ENCODE measurements around the gene CPNE7.

DNA sequence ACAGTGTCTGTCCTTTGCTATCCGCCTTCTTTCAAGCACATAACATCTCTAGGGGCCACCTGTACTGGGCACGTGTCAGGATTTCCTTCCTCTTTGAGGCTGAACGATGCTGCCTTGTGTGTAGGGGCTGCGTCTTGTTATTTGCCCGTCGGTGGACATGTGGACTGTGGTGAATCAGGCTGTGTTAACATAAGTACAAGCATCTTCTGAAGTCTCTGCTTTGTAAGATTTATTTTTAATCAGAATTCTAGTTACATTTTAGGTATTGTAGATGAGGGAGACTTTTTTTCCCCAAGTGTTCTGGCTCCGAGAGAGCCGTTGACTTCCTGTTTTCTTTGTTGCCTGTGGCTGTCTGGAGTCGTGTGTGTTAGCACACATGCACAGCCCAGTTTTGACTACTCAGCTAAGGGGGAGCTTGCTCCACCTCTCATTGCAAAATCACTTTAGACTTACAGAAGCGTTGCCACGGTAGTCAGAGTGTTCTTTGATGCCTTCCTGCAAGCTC lies 41.3 kb upstream of the CPNE7 start:
- TF ChIP-seq GABPA (IDR thresholded peaks at IDR 0.05; ENCODE audit: low read depth) (no peak), POLR2A (IDR thresholded peaks at IDR 0.05; ENCODE audit: low read depth, low read length) (no peak), GATAD2B (conservative IDR thresholded peaks at IDR 0.05; ENCODE audit: low read depth) (no peak)
- TF ChIP-seq, protein P1, sequence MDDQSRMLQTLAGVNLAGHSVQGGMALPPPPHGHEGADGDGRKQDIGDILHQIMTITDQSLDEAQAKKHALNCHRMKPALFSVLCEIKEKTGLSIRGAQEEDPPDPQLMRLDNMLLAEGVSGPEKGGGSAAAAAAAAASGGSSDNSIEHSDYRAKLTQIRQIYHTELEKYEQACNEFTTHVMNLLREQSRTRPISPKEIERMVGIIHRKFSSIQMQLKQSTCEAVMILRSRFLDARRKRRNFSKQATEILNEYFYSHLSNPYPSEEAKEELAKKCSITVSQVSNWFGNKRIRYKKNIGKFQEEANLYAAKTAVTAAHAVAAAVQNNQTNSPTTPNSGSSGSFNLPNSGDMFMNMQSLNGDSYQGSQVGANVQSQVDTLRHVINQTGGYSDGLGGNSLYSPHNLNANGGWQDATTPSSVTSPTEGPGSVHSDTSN (IDR thresholded peaks at IDR 0.05; ENCODE audit: insufficient replicate concordance, low read depth, low read length), result no peak
- TF ChIP-seq, protein P2, sequence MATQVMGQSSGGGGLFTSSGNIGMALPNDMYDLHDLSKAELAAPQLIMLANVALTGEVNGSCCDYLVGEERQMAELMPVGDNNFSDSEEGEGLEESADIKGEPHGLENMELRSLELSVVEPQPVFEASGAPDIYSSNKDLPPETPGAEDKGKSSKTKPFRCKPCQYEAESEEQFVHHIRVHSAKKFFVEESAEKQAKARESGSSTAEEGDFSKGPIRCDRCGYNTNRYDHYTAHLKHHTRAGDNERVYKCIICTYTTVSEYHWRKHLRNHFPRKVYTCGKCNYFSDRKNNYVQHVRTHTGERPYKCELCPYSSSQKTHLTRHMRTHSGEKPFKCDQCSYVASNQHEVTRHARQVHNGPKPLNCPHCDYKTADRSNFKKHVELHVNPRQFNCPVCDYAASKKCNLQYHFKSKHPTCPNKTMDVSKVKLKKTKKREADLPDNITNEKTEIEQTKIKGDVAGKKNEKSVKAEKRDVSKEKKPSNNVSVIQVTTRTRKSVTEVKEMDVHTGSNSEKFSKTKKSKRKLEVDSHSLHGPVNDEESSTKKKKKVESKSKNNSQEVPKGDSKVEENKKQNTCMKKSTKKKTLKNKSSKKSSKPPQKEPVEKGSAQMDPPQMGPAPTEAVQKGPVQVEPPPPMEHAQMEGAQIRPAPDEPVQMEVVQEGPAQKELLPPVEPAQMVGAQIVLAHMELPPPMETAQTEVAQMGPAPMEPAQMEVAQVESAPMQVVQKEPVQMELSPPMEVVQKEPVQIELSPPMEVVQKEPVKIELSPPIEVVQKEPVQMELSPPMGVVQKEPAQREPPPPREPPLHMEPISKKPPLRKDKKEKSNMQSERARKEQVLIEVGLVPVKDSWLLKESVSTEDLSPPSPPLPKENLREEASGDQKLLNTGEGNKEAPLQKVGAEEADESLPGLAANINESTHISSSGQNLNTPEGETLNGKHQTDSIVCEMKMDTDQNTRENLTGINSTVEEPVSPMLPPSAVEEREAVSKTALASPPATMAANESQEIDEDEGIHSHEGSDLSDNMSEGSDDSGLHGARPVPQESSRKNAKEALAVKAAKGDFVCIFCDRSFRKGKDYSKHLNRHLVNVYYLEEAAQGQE (IDR thresholded peaks at IDR 0.05; ENCODE audit: low read depth, low read length), result no peak
- TF ChIP-seq, protein P3, sequence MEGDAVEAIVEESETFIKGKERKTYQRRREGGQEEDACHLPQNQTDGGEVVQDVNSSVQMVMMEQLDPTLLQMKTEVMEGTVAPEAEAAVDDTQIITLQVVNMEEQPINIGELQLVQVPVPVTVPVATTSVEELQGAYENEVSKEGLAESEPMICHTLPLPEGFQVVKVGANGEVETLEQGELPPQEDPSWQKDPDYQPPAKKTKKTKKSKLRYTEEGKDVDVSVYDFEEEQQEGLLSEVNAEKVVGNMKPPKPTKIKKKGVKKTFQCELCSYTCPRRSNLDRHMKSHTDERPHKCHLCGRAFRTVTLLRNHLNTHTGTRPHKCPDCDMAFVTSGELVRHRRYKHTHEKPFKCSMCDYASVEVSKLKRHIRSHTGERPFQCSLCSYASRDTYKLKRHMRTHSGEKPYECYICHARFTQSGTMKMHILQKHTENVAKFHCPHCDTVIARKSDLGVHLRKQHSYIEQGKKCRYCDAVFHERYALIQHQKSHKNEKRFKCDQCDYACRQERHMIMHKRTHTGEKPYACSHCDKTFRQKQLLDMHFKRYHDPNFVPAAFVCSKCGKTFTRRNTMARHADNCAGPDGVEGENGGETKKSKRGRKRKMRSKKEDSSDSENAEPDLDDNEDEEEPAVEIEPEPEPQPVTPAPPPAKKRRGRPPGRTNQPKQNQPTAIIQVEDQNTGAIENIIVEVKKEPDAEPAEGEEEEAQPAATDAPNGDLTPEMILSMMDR (IDR thresholded peaks at IDR 0.05 in 2 of 3, conservative IDR thresholded peaks at IDR 0.05 in 1 of 3; ENCODE audit: control insufficient read depth in 2 of 3, extremely low read depth in 1 of 3, insufficient read depth in 1 of 3, low read depth in 3 of 3, low read length in 3 of 3), result no peak

All from GM12878 (cell line).